Pericardium fibroblast (primary cell): Measurements from ENCODE around the gene SMIM15. TPM values are rescaled to one million over a fixed set of nuclear protein-coding genes. Genes with fewer than 3 reads are reported as not detected.

Source experiments
- total RNA-seq: library from RNA; depleted of rRNA; stranded (reverse); fragments of >200 nt; gene quantifications from 2 replicates; pipeline ENCODE4 v1.2.3, GENCODE V29; 2015

Gene SMIM15, protein sequence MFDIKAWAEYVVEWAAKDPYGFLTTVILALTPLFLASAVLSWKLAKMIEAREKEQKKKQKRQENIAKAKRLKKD
- 21.2 and 39.7 TPM in 2 replicates for total RNA-seq

DNA sequence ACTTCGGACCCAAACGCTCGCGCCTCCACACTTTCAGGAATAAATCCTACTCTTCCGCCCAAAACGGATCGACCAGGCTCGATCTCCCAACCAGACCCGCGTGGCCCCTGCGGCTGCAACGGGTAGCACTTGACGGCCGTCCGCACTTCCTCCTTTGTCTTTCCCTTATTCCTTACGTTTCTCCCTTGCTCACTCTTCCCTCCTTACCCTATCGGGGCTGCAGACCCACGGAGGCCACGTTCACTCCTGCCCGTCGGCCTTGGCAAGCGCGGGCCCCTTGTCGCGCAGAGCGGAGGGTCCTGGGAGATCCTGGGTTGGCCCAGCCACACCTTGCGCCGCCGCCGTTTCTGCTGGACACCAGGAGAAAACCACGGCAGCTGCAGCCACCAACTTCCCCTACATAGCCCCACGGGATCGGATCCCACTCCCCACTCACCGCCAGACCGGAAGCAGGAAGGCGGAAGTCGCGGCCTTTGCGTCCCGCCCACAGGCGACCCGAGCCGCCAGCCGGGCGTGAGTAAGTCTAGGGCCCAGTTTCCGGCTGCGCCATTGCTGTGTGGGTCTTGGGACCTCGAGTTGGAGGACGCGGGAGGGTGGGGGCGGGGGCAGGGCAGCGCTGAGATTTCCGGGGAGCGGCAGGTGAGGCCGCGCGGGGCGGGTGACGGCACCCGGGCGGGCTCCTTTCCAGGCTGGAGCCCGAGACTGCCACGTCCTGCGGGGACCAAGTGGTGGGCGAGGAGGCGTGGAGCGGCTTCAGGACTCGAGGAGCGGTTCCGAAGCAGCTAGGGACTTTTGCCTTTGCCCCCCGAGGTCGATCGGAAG is at the start of gene SMIM15:
Gene SMIM15, minus strand, starts transcription at position 459 of the 822 bp plus-strand sequence. CDS start 2,297 bp downstream, outside the sequence.

Other genes starting within 250 kb of the SMIM15 start
- gene ERCC8, start 217.4 kb downstream of the SMIM15 start, total RNA-seq: 11.6 and 14.6 TPM in 2 replicates
- 31.0 and 38.1 TPM in 2 replicates for gene NDUFAF2, start 217.3 kb downstream of the SMIM15 start, total RNA-seq
- gene ZSWIM6, start 169.8 kb upstream of the SMIM15 start, total RNA-seq: 4.2 and 5.3 TPM in 2 replicates